ENCODE results near the gene MMP24.

Gene MMP24

DNA sequence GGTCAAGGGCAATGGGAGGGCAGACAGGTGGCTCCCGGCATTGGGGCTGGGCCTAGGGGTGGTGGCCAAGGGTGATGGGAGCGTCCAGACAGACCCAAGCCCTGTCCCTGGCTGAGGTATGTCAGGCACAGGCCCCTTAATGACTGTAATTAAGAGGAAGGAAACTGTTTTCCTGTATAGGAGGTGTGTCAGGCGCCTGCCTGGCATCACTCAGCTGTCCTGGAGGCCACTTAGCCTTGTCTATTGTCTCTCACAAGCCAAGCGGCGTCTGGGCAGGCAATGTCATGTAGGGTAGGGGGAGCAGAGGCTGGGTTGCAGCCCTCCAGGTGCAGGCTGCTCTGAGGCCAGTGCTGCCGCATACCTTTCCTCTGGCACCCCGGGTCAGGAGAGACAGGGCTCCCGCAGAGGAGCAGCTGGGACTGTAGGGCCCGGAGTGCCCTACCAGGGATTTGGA lies 69.6 kb downstream of the MMP24 start:
- no peaks in the 10 kb centered on the region for H3K36me3 ChIP-seq (ENCODE audit: insufficient read depth, low read length)
- H3K27ac ChIP-seq = no peak overlapping the region
- DNase-seq (ENCODE audit: low read depth, low spot score) = no peak
- no peak for TF ChIP-seq POLR2AphosphoS5 (IDR thresholded peaks at IDR 0.05; ENCODE audit: borderline replicate concordance, low read depth, low read length)
- no peak for TF ChIP-seq FOXP2 (optimal IDR thresholded peaks at IDR 0.05; ENCODE audit: control extremely low read depth, extremely low read length, insufficient read depth)
- no peak for TF ChIP-seq EZH2 (IDR thresholded peaks at IDR 0.05)
- H3K9me3 ChIP-seq (ENCODE audit: low read depth, low read length) = no peaks in the 10 kb centered on the region
- no peak overlapping the region for H3K9ac ChIP-seq (ENCODE audit: insufficient read length)
- no peak overlapping the region for H3K4me3 ChIP-seq

DNA sequence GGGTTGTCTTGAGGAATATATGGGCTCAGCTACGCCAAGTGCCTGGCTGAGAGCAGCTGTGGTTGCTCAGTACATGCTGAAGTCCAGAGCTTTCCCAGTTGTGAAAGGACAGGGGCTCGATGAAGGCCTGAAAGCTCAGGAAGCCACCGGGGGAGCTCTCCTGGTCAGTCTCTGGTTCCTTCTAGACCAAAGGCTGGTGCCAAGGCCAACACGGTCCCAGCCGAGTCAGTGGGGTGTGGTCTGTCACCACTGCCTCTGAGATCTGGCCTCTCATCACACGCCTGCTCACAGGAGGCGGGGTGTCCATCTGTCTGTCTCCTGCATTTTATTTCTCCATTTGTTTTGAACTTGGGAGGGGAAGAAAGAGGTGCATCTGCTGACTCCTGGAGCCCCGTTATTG lies 70.7 kb downstream of the MMP24 start:
- Histone ChIP-seq H3K9me3 (ENCODE audit: low read depth, low read length) (no peaks in the 10 kb centered on the region), H3K4me3 (no peak overlapping the region), H3K9ac (ENCODE audit: insufficient read length) (no peak overlapping the region), H3K27ac (no peak overlapping the region), H3K36me3 (ENCODE audit: insufficient read depth, low read length) (no peaks in the 10 kb centered on the region)
- no peak for TF ChIP-seq EZH2 (IDR thresholded peaks at IDR 0.05)
- TF ChIP-seq POLR2AphosphoS5 (IDR thresholded peaks at IDR 0.05; ENCODE audit: borderline replicate concordance, low read depth, low read length) = no peak
- TF ChIP-seq FOXP2 (optimal IDR thresholded peaks at IDR 0.05; ENCODE audit: control extremely low read depth, extremely low read length, insufficient read depth) = no peak
- no peak for DNase-seq (ENCODE audit: low read depth, low spot score)

DNA sequence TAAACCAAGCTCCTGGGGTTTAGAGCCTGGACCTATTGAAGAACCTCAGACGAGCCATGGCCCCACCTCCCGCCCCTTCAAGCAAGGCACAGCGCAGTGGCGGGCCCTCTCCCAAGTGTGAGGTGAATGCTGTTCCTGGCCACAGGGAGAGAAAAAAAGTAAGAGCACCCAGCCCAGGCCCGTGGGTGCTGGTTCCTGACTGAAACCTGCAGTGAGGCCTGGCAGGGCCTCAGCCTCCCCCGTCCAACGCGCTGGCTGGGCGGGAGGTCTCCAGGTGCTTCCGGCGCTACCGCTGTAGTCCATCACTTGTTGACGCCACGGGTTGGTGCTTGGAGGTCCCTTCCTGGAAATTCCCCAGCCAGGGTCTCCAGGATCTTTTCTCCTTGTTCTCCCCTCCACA lies 71.2 kb downstream of the MMP24 start:
- DNase-seq (ENCODE audit: low read depth, low spot score) = no peak
- H3K9ac ChIP-seq (ENCODE audit: insufficient read length) = no peak overlapping the region
- TF ChIP-seq POLR2AphosphoS5 (IDR thresholded peaks at IDR 0.05; ENCODE audit: borderline replicate concordance, low read depth, low read length) = no peak
- no peak overlapping the region for H3K4me3 ChIP-seq
- H3K36me3 ChIP-seq (ENCODE audit: insufficient read depth, low read length) = no peaks in the 10 kb centered on the region; the same call in 1 of the 2 replicates
- no peaks in the 10 kb centered on the region for H3K9me3 ChIP-seq (ENCODE audit: low read depth, low read length)
- no peak overlapping the region for H3K27ac ChIP-seq

DNA sequence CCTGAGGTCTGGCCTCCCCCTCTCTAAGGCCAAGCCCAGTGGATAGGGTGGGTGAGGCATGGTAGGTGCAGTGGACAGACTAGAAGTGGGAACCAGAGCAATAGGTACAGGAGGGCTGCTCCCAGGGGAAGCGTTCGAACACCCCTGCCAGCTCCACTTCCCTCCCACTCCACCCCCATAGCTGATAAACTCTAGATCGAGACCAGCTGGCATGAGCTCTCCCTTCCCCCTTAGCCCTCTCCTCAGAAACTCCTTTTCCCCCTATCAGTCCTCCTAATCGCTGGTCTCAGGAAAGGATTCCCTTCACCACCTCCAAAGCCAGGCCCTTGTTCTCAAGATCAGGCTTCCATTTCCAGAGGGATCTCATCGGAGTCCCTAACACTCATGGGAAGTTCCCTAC lies 71.8 kb downstream of the MMP24 start:
- Histone ChIP-seq H3K27ac (no peak overlapping the region), H3K36me3 (ENCODE audit: insufficient read depth, low read length) (peaks cover under 1% of the 10 kb centered on the region; the same call in 1 of the 2 replicates), H3K9me3 (ENCODE audit: low read depth, low read length) (no peaks in the 10 kb centered on the region), H3K4me3 (no peak overlapping the region), H3K9ac (ENCODE audit: insufficient read length) (no peak overlapping the region)
- no peak for DNase-seq (ENCODE audit: low read depth, low spot score)
- TF ChIP-seq EZH2 (IDR thresholded peaks at IDR 0.05) = no peak
- TF ChIP-seq POLR2AphosphoS5 (IDR thresholded peaks at IDR 0.05; ENCODE audit: borderline replicate concordance, low read depth, low read length) = no peak
- TF ChIP-seq FOXP2 (optimal IDR thresholded peaks at IDR 0.05; ENCODE audit: control extremely low read depth, extremely low read length, insufficient read depth) = no peak

DNA sequence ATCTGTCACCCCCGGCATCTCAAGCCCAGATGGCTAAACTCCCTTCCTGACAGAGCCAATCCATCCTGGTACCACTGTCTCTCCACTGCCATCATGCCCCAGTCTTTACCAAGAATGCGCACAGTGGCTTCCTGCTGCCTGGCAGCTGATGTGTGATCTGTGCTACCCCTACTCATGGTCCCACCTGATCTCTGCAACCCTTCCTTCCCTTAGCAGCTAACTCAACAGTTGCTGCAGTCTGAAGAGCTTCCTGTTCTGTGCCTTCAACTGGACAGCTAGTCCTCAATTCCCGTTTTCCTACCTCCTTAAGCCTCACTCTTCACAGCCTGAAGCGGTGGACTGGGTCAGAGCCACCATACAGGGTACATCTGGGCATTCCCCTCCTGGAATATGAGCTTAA lies 73.3 kb downstream of the MMP24 start:
- Histone ChIP-seq H3K4me3 (no peak overlapping the region), H3K36me3 (ENCODE audit: insufficient read depth, low read length) (peaks cover 5% of the 10 kb centered on the region; the same call in 1 of the 2 replicates), H3K9ac (ENCODE audit: insufficient read length) (no peak overlapping the region), H3K9me3 (ENCODE audit: low read depth, low read length) (no peaks in the 10 kb centered on the region), H3K27ac (no peak overlapping the region)
- no peak for DNase-seq (ENCODE audit: low read depth, low spot score)
- no peak for TF ChIP-seq EZH2 (IDR thresholded peaks at IDR 0.05)
- peak; percentile 41; the same call in 1 of the 2 replicates for TF ChIP-seq POLR2AphosphoS5 (IDR thresholded peaks at IDR 0.05; ENCODE audit: borderline replicate concordance, low read depth, low read length)
- TF ChIP-seq FOXP2 (optimal IDR thresholded peaks at IDR 0.05; ENCODE audit: control extremely low read depth, extremely low read length, insufficient read depth) = no peak

DNA sequence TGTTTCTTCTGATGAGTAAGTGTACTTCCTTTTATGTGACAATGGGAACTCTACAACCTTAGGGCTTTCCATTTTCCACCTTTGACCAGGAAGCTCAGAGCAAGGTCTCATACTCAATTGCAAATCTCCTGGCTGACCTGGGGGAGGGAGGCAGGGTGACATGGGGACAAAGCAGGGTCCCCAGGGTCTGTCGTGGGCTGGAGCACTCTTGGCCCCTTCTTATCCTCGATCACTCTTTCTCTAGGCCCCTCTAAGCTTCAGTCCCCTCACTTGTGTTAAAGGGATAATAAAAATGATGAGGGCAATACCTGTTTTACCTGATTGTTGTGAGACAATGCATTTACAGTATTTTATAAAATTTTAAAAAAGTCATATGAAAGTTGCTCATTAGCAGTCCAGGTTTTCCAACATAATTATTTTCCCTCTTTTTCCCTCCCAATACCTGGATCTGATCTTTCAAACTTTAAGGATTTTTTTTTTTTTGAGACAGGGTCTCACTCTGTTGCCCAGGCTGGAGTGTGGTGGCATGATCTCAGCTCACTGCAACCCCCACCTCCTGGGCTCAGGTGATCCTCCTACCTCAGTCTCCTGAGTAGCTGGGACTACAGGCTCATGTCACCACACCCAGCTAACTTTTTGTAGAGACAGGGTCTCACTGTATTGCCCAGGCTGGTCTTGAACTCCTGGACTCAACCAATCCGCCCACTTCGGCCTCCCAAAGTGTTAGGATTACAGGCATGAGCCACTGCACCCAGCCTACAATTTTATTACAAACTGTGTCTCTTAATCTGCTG lies 74.2 kb downstream of the MMP24 start:
- TF ChIP-seq EZH2 (IDR thresholded peaks at IDR 0.05) (no peak), POLR2AphosphoS5 (IDR thresholded peaks at IDR 0.05; ENCODE audit: borderline replicate concordance, low read depth, low read length) (no peak)
- DNase-seq (ENCODE audit: low read depth, low spot score) = no peak
- Histone ChIP-seq H3K4me3 (no peak overlapping the region), H3K9me3 (ENCODE audit: low read depth, low read length) (no peaks in the 10 kb centered on the region), H3K27ac (no peak overlapping the region), H3K36me3 (ENCODE audit: insufficient read depth, low read length) (peaks cover 5% of the 10 kb centered on the region; the same call in 1 of the 2 replicates), H3K9ac (ENCODE audit: insufficient read length) (no peak overlapping the region)

DNA sequence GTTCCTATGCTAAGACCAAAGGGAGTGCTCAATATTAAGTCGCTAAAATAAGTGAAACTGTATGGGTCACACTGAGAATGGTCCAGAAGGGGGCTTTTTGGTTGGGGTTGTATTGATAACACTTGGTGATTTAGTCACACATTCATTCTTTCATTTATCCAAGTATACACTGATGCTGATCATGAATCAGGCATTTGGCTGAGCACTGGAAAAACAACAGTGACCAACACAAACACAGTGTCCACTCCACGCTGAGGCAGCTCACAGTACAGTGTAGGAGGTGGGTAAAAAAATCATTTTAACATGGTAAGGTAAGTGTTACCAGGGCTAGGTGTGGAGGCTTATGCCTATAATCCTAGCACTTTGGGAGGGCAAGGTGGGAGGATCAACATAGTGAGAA lies 74.9 kb downstream of the MMP24 start:
- Histone ChIP-seq H3K4me3 (no peak overlapping the region), H3K36me3 (ENCODE audit: insufficient read depth, low read length) (peaks cover 9% of the 10 kb centered on the region; the same call in 1 of the 2 replicates), H3K9ac (ENCODE audit: insufficient read length) (no peak overlapping the region), H3K27ac (no peak overlapping the region), H3K9me3 (ENCODE audit: low read depth, low read length) (no peaks in the 10 kb centered on the region)
- TF ChIP-seq POLR2AphosphoS5 (IDR thresholded peaks at IDR 0.05; ENCODE audit: borderline replicate concordance, low read depth, low read length) (no peak), FOXP2 (optimal IDR thresholded peaks at IDR 0.05; ENCODE audit: control extremely low read depth, extremely low read length, insufficient read depth) (no peak), EZH2 (IDR thresholded peaks at IDR 0.05) (no peak)
- no peak for DNase-seq (ENCODE audit: low read depth, low spot score)

DNA sequence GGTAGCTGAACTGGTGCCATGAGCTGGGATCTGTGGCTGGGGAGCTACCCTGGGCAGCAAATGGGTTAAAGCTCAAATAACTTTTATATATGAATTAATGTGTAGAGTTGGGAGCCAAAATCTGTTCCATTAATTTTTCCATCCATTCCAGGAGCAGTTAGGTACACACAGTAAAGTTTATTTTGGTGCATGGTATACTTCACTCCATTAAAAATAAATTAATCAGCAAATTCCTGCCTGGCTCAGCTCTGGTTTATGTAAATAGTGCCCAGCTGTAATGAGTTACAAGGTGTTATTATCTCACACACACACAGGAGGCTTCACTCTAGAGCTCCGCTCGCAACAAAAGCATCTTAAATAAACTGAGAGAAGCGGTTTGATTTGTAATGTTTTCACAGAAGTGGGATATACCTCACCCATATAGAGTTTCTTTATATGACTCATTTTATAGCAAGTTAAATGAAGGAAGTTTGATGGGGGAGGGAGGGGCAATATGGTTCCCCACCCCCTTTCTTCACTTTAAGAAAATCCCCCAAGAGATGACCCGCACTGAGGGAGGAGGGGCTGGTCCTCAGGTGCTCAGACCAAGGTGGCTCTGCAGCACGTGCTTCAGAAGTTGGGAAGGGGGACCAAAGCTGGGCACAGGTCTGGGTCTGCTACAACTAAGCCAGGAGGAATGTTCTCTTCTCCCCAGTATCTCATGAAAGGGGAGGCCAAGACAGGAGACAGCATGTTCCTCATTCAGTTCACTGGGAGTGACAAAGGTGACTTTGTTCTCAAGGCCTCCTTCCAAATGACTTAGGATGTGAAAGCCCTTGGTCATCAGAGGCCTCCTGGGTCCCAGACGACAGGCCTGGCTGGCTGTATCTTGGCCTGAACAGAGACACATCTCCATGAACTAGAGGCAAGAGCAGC lies 76.2 kb downstream of the MMP24 start:
- no peak overlapping the region for H3K27ac ChIP-seq
- H3K9me3 ChIP-seq (ENCODE audit: low read depth, low read length) = no peaks in the 10 kb centered on the region
- TF ChIP-seq EZH2 (IDR thresholded peaks at IDR 0.05) (no peak), POLR2AphosphoS5 (IDR thresholded peaks at IDR 0.05; ENCODE audit: borderline replicate concordance, low read depth, low read length) (no peak), FOXP2 (optimal IDR thresholded peaks at IDR 0.05; ENCODE audit: control extremely low read depth, extremely low read length, insufficient read depth) (no peak)
- no peak overlapping the region for H3K9ac ChIP-seq (ENCODE audit: insufficient read length)
- no peak overlapping the region for H3K4me3 ChIP-seq
- H3K36me3 ChIP-seq (ENCODE audit: insufficient read depth, low read length) = peaks cover 13% of the 10 kb centered on the region; the same call in 1 of the 2 replicates
- DNase-seq (ENCODE audit: low read depth, low spot score) = no peak
